ENCODE results near the gene SSBP4.
A peak's percentile ranks its signal among the peaks of the same experiment; 100 is the strongest.

The SSBP4 gene

DNA sequence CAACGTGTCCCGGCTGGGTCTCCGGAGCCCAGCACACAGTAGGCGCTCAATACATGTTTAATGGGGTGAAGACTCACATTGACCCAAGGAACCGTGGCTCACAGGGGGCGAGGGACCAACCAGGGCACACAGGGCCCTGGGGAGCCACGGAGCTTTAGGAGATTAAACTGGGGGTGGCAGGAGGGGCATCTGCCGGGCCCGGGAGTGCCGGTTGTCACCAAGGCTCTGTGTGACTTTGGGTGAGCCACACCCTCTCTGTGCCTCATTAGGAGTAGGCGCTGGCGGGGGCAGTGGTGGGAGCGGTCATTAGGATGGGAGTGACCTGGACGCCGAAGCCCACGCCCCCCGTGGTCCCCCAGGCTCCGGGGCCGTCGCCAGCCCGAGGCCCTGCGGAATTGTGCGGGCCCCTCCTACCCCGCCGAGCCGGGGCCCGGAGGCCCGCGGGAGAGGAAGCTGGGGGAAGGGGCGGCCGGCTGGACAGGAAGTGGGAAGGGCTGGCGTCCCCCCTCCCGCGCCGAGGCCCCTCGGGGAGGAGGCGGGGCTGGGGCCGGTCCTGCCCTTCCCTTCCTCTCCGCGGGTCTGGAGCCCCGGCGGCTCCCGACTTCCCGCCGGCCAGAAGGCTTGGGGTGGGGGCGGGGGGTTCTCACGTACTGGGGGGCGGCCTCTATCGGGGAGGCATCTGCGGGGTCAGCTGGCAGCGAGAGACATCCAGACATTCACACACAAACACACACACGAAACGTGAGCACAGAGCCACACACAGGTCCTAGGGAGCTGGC is 1.8 kb upstream of the SSBP4 start (continued):
- TF ChIP-seq, protein P1, sequence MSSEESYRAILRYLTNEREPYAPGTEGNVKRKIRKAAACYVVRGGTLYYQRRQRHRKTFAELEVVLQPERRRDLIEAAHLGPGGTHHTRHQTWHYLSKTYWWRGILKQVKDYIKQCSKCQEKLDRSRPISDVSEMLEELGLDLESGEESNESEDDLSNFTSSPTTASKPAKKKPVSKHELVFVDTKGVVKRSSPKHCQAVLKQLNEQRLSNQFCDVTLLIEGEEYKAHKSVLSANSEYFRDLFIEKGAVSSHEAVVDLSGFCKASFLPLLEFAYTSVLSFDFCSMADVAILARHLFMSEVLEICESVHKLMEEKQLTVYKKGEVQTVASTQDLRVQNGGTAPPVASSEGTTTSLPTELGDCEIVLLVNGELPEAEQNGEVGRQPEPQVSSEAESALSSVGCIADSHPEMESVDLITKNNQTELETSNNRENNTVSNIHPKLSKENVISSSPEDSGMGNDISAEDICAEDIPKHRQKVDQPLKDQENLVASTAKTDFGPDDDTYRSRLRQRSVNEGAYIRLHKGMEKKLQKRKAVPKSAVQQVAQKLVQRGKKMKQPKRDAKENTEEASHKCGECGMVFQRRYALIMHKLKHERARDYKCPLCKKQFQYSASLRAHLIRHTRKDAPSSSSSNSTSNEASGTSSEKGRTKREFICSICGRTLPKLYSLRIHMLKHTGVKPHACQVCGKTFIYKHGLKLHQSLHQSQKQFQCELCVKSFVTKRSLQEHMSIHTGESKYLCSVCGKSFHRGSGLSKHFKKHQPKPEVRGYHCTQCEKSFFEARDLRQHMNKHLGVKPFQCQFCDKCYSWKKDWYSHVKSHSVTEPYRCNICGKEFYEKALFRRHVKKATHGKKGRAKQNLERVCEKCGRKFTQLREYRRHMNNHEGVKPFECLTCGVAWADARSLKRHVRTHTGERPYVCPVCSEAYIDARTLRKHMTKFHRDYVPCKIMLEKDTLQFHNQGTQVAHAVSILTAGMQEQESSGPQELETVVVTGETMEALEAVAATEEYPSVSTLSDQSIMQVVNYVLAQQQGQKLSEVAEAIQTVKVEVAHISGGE (tag by site-specific recombination; conservative IDR thresholded peaks at IDR 0.05; ENCODE audit: low read depth), result peak; percentile 96
- no peak for TF ChIP-seq ZNF391 (tag by site-specific recombination; IDR thresholded peaks at IDR 0.05; ENCODE audit: borderline replicate concordance, low read depth)
- no peak for TF ChIP-seq SCRT2 (tag by site-specific recombination; IDR thresholded peaks at IDR 0.05)
- TF ChIP-seq ZNF768 (tag by site-specific recombination; IDR thresholded peaks at IDR 0.05), result peak; percentile 97; the same call in 1 of the 2 replicates
- 0 out of 2 replicates have a peak, but pooled peaks have one; percentile 11 for TF ChIP-seq ZNF596 (tag by site-specific recombination; IDR thresholded peaks at IDR 0.05)
- 0 out of 2 replicates have a peak, but pooled peaks have one; percentile 53 for TF ChIP-seq ZNF561 (tag by site-specific recombination; IDR thresholded peaks at IDR 0.05; ENCODE audit: borderline replicate concordance)
- peak; percentile 92 for TF ChIP-seq IKZF3 (tag by site-specific recombination; IDR thresholded peaks at IDR 0.05)
- TF ChIP-seq ZNF423 (tag by site-specific recombination; IDR thresholded peaks at IDR 0.05), result no peak
- peak; percentile 70 for TF ChIP-seq ZEB2 (tag by site-specific recombination; IDR thresholded peaks at IDR 0.05)

- peaks cover 9% of the 10 kb centered on the region; the same call in 1 of the 2 replicates for H3K4me1 ChIP-seq (ENCODE audit: control insufficient read depth, insufficient read depth, low read length)
- TF ChIP-seq ZNF677 (tag by site-specific recombination; IDR thresholded peaks at IDR 0.05) (no peak), ZNF664 (tag by site-specific recombination; IDR thresholded peaks at IDR 0.05) (no peak), ZNF529 (tag by site-specific recombination; IDR thresholded peaks at IDR 0.05; ENCODE audit: insufficient replicate concordance) (no peak), GLIS1 (tag by site-specific recombination; IDR thresholded peaks at IDR 0.05) (peak; percentile 3; the same call in 1 of the 2 replicates), ZBTB26 (tag by site-specific recombination; optimal IDR thresholded peaks at IDR 0.05) (peak; percentile 26), EGR2 (tag by site-specific recombination; IDR thresholded peaks at IDR 0.05; ENCODE audit: low read depth) (0 out of 2 replicates have a peak, but pooled peaks have one; percentile 50), ZSCAN4 (tag by site-specific recombination; IDR thresholded peaks at IDR 0.05) (0 out of 2 replicates have a peak, but pooled peaks have one; percentile 60), ZFHX2 (tag by site-specific recombination; conservative IDR thresholded peaks at IDR 0.05) (peak; percentile 73), ZNF404 (tag by site-specific recombination; IDR thresholded peaks at IDR 0.05) (no peak), SP2 (tag by site-specific recombination; IDR thresholded peaks at IDR 0.05) (no peak)
- no peak overlapping the region for H3K27ac ChIP-seq (ENCODE audit: extremely low read depth, low read depth, low read length)
- POLR2A ChIA-PET, result interaction anchor here (0.6 to 4.2 kb wide), 4 partner anchors 19 to 225 kb away, joined by 3 to 75 read pairs (median 4); partner anchors contain the start of genes JUND and MPV17L2
- no peak overlapping the region; the same call in 1 of the 2 replicates for H3K4me3 ChIP-seq (ENCODE audit: low read depth, low read length)
- CTCF ChIA-PET, result interaction anchor here (0.7 to 4.5 kb wide), 7 partner anchors 8 to 768 kb away, joined by 3 to 32 read pairs (median 5); partner anchors contain the start of gene GDF15
- H3K36me3 ChIP-seq (ENCODE audit: control insufficient read depth in 2 of 2, insufficient read depth in 1 of 2, low read length in 2 of 2), result no peaks in the 10 kb centered on the region
- no peaks in the 10 kb centered on the region for H3K9me3 ChIP-seq (ENCODE audit: control insufficient read depth, insufficient read depth, low read depth, low read length)
Measured at GRCh38 chr19:18418029-18418482, 1.1 kb upstream of the SSBP4 start.
